WTC11 (cell line): ENCODE measurements around the gene NFATC2IP. TPM values are rescaled to one million over a fixed set of nuclear protein-coding genes. Genes with fewer than 3 reads are reported as not detected.

Experiments
- ATAC-seq: fragments of 200-7000 bp; cut with Tn5 transposase; 2 replicates; pipeline ENCODE4 v1.10.0; 2021; ENCODE audit warnings: mild to moderate bottlenecking, moderate library complexity
- CTCF ChIA-PET: fragments of 300-600 bp; sonication (Branson Sonifier 250); formaldehyde crosslinking; loops from one replicate; lab custom pipeline; 2021; ENCODE audit warnings: antibody characterized with exemption; lab: Charles Lee
- POLR2A ChIA-PET: fragments of 350-600 bp; sonication (Branson Sonifier 250); formaldehyde crosslinking; loops from one replicate; lab custom pipeline; 2021; ENCODE audit warnings: antibody characterized with exemption; lab: Charles Lee
- DNase-seq: peaks from one replicate; pipeline ENCODE4 v3.0.0; 2021; ENCODE audit warnings: low spot score
- H3K27ac Mint-ChIP-seq: 2 replicates; pipeline ENCODE4 v1.8.0; 2021; ENCODE audit warnings: mixed read lengths
- H3K27me3 Mint-ChIP-seq: 2 replicates; pipeline ENCODE4 v1.8.0; 2021; ENCODE audit warnings: low read depth, mild to moderate bottlenecking, moderate library complexity, mixed read lengths
- H3K36me3 Mint-ChIP-seq: 2 replicates; pipeline ENCODE4 v1.8.0; 2021; ENCODE audit warnings: mixed read lengths
- H3K4me1 Mint-ChIP-seq: 2 replicates; pipeline ENCODE4 v1.8.0; 2022; ENCODE audit warnings: mixed read lengths
- H3K4me3 Mint-ChIP-seq: 2 replicates; pipeline ENCODE4 v1.8.0; 2021; ENCODE audit warnings: mild to moderate bottlenecking, moderate library complexity, mixed read lengths
- H3K9me3 Mint-ChIP-seq: 2 replicates; pipeline ENCODE4 v1.8.0; 2021; ENCODE audit warnings: mixed read lengths
- AFF4 ChIP-seq: sonication (generic); formaldehyde crosslinking; IDR thresholded peaks from 2 replicates; pipeline ENCODE4 v1.8.1; 2023; ENCODE audit warnings: mild to moderate bottlenecking, missing genetic modification reagents, borderline replicate concordance
- ATF2 ChIP-seq: sonication (generic); formaldehyde crosslinking; IDR thresholded peaks from 2 replicates; pipeline ENCODE4 v1.8.1; 2022; ENCODE audit warnings: low read depth, missing genetic modification reagents, borderline replicate concordance
- ATF3 ChIP-seq: sonication (generic); formaldehyde crosslinking; conservative IDR thresholded peaks from 2 replicates; pipeline ENCODE4 v1.8.1; 2022; ENCODE audit warnings: mild to moderate bottlenecking, missing genetic modification reagents
- CBFB ChIP-seq: sonication (generic); formaldehyde crosslinking; IDR thresholded peaks from 2 replicates; pipeline ENCODE4 v1.8.1; 2022; ENCODE audit warnings: mild to moderate bottlenecking, low read depth, missing genetic modification reagents
- CREB1 ChIP-seq: sonication (generic); formaldehyde crosslinking; IDR thresholded peaks from 2 replicates; pipeline ENCODE4 v1.8.0; 2023; ENCODE audit warnings: mild to moderate bottlenecking, missing genetic modification reagents
- CREM ChIP-seq: sonication (generic); formaldehyde crosslinking; IDR thresholded peaks from 2 replicates; pipeline ENCODE4 v1.8.1; 2022; ENCODE audit warnings: mild to moderate bottlenecking, missing genetic modification reagents, moderate library complexity
- GTF2I ChIP-seq: fragments of 250-450 bp; sonication (Bioruptor Pico); conservative IDR thresholded peaks from 2 replicates; pipeline ENCODE4 v1.4.0; 2021; ENCODE audit warnings: mild to moderate bottlenecking
- IRF2 ChIP-seq: sonication (generic); formaldehyde crosslinking; IDR thresholded peaks from 2 replicates; pipeline ENCODE4 v1.8.0; 2022; ENCODE audit warnings: low read depth, missing genetic modification reagents, borderline replicate concordance
- MAX ChIP-seq: sonication (generic); formaldehyde crosslinking; IDR thresholded peaks from 2 replicates; pipeline ENCODE4 v1.8.0; 2022; ENCODE audit warnings: mild to moderate bottlenecking, missing genetic modification reagents
- MXD4 ChIP-seq: fragments of 250-450 bp; sonication (Bioruptor Pico); IDR thresholded peaks from 2 replicates; pipeline ENCODE4 v1.8.0; 2021; ENCODE audit warnings: mild to moderate bottlenecking, moderate library complexity, borderline replicate concordance
- NFE2L1 ChIP-seq: sonication (generic); formaldehyde crosslinking; IDR thresholded peaks from 2 replicates; pipeline ENCODE4 v1.8.1; 2023; ENCODE audit warnings: missing genetic modification reagents
- NR1H2 ChIP-seq: sonication (generic); formaldehyde crosslinking; IDR thresholded peaks from 2 replicates; pipeline ENCODE4 v1.9.0; 2021; ENCODE audit warnings: mild to moderate bottlenecking, moderate library complexity, missing genetic modification reagents
- NR2C2 ChIP-seq: sonication (generic); formaldehyde crosslinking; IDR thresholded peaks from 2 replicates; pipeline ENCODE4 v1.8.0; 2022; ENCODE audit warnings: mild to moderate bottlenecking, missing genetic modification reagents
- PREB ChIP-seq: sonication (generic); formaldehyde crosslinking; IDR thresholded peaks from 2 replicates; pipeline ENCODE4 v1.8.1; 2022; ENCODE audit warnings: mild to moderate bottlenecking, missing genetic modification reagents, moderate library complexity, borderline replicate concordance
- SMAD4 ChIP-seq: sonication (generic); formaldehyde crosslinking; IDR thresholded peaks from 2 replicates; pipeline ENCODE4 v1.8.0; 2022; ENCODE audit warnings: mild to moderate bottlenecking, missing genetic modification reagents
- TEAD1 ChIP-seq: sonication (generic); formaldehyde crosslinking; IDR thresholded peaks from 2 replicates; pipeline ENCODE4 v1.8.0; 2022; ENCODE audit warnings: mild to moderate bottlenecking, missing genetic modification reagents
- TEAD4 ChIP-seq: sonication (generic); formaldehyde crosslinking; IDR thresholded peaks from 2 replicates; pipeline ENCODE4 v1.8.0; 2022; ENCODE audit warnings: mild to moderate bottlenecking, missing genetic modification reagents
- TP53 ChIP-seq: sonication (generic); formaldehyde crosslinking; IDR thresholded peaks from 2 replicates; pipeline ENCODE4 v1.8.1; 2023; ENCODE audit warnings: mild to moderate bottlenecking, missing genetic modification reagents
- ZBTB43 ChIP-seq: sonication (generic); formaldehyde crosslinking; IDR thresholded peaks from 2 replicates; pipeline ENCODE4 v1.8.1; 2023; ENCODE audit warnings: mild to moderate bottlenecking, missing genetic modification reagents
- ZNF121 ChIP-seq: sonication (generic); formaldehyde crosslinking; IDR thresholded peaks from 2 replicates; pipeline ENCODE4 v1.8.0; 2023; ENCODE audit warnings: missing genetic modification reagents
- ZNF219 ChIP-seq: sonication (generic); formaldehyde crosslinking; IDR thresholded peaks from 2 replicates; pipeline ENCODE4 v1.8.0; 2023; ENCODE audit warnings: missing genetic modification reagents, mild to moderate bottlenecking, borderline replicate concordance
- ZNF317 ChIP-seq: sonication (generic); formaldehyde crosslinking; IDR thresholded peaks from 2 replicates; pipeline ENCODE4 v1.8.1; 2023; ENCODE audit warnings: low read depth, mild to moderate bottlenecking, moderate library complexity, missing genetic modification reagents, borderline replicate concordance
- ZNF396 ChIP-seq: fragments of 250-450 bp; sonication (Bioruptor Pico); IDR thresholded peaks from 2 replicates; pipeline ENCODE4 v1.8.0; 2021; ENCODE audit warnings: mild to moderate bottlenecking, moderate library complexity, borderline replicate concordance
- total RNA-seq: library from RNA; stranded (reverse); gene quantifications from 3 replicates; pipeline ENCODE4 v1.2.3, GENCODE V29; 2021
- TF ChIP-seq, protein P1 (sequence below): sonication (generic); formaldehyde crosslinking; IDR thresholded peaks from 2 replicates; pipeline ENCODE4 v1.8.1; 2022; ENCODE audit warnings: missing genetic modification reagents, borderline replicate concordance
- TF ChIP-seq, protein P2 (sequence below): sonication (generic); formaldehyde crosslinking; IDR thresholded peaks from 2 replicates; pipeline ENCODE4 v1.8.1; 2023; ENCODE audit warnings: mild to moderate bottlenecking, missing genetic modification reagents, moderate library complexity
- TF ChIP-seq, protein P3 (sequence below): sonication (generic); formaldehyde crosslinking; IDR thresholded peaks from 2 replicates; pipeline ENCODE4 v1.8.1; 2023; ENCODE audit warnings: mild to moderate bottlenecking, moderate library complexity, missing genetic modification reagents

The NFATC2IP gene
- total RNA-seq, 1 experiment from 2014 or later, result 66.6 TPM

DNA sequence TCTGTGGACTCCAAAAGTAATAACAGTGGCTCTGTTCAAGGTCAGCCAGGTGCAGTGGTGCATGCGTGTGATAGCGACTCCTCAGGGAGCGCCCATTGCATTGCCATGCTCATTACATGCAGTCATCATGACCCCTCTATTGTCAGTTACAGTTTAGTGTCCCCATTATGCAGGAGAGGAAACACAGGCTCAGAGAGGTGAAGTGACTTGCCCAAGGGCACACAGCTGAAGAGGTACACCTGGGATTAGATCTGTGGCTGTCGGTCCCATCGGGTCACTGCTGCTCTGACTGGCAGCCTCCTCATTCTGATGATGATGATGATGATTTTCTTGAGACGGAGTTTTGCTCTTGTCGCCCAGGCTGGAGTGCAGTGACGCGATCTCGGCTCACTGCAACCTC, 41.8 kb downstream of the NFATC2IP start (continued):
- no peak for TF ChIP-seq AFF4 (CRISPR knock-in tag)
- TF ChIP-seq TEAD1 (CRISPR knock-in tag), result no peak
- TF ChIP-seq, protein P1, sequence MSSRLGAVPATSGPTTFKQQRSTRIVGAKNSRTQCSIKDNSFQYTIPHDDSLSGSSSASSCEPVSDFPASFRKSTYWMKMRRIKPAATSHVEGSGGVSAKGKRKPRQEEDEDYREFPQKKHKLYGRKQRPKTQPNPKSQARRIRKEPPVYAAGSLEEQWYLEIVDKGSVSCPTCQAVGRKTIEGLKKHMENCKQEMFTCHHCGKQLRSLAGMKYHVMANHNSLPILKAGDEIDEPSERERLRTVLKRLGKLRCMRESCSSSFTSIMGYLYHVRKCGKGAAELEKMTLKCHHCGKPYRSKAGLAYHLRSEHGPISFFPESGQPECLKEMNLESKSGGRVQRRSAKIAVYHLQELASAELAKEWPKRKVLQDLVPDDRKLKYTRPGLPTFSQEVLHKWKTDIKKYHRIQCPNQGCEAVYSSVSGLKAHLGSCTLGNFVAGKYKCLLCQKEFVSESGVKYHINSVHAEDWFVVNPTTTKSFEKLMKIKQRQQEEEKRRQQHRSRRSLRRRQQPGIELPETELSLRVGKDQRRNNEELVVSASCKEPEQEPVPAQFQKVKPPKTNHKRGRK (CRISPR knock-in tag), result no peak
- TF ChIP-seq NFE2L1, result no peak
- TF ChIP-seq NR1H2 (CRISPR knock-in tag), result no peak
- no peak for TF ChIP-seq MAX
- TF ChIP-seq NR2C2, result no peak
- no peak for TF ChIP-seq SMAD4 (CRISPR knock-in tag)
- no peak for TF ChIP-seq CREB1
- TF ChIP-seq ZBTB43, result no peak
- TF ChIP-seq MXD4 (CRISPR knock-in tag), result no peak
- TF ChIP-seq ZNF396, result no peak
- TF ChIP-seq ZNF317 (CRISPR knock-in tag), result no peak
- TF ChIP-seq IRF2 (CRISPR knock-in tag), result no peak
- no peak for TF ChIP-seq ZNF121

- Mint-ChIP-seq H3K9me3 (no peaks in the 10 kb centered on the region), H3K27me3 (peaks cover 12% of the 10 kb centered on the region; the same call in 1 of the 2 replicates), H3K36me3 (no peaks in the 10 kb centered on the region), H3K27ac (no peak overlapping the region), H3K4me1 (no peaks in the 10 kb centered on the region), H3K4me3 (no peak overlapping the region)
- ATAC-seq (no peak), DNase-seq (no peak)
- POLR2A ChIA-PET, result no interaction called here
- CTCF ChIA-PET, result interaction anchor here (1.8 kb wide), 1 partner anchor 21 kb away, joined by 8 read pairs; no protein-coding TSS in a partner anchor
- TF ChIP-seq ZNF219, result no peak
- no peak for TF ChIP-seq SMAD4 (CRISPR knock-in tag)
- TF ChIP-seq ATF3 (CRISPR knock-in tag), result no peak
- no peak for TF ChIP-seq TP53
- TF ChIP-seq, protein P2, sequence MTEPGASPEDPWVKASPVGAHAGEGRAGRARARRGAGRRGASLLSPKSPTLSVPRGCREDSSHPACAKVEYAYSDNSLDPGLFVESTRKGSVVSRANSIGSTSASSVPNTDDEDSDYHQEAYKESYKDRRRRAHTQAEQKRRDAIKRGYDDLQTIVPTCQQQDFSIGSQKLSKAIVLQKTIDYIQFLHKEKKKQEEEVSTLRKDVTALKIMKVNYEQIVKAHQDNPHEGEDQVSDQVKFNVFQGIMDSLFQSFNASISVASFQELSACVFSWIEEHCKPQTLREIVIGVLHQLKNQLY (CRISPR knock-in tag), result no peak
- no peak for TF ChIP-seq MXD4 (CRISPR knock-in tag)
- TF ChIP-seq CBFB (CRISPR knock-in tag), result no peak
- TF ChIP-seq, protein P3, sequence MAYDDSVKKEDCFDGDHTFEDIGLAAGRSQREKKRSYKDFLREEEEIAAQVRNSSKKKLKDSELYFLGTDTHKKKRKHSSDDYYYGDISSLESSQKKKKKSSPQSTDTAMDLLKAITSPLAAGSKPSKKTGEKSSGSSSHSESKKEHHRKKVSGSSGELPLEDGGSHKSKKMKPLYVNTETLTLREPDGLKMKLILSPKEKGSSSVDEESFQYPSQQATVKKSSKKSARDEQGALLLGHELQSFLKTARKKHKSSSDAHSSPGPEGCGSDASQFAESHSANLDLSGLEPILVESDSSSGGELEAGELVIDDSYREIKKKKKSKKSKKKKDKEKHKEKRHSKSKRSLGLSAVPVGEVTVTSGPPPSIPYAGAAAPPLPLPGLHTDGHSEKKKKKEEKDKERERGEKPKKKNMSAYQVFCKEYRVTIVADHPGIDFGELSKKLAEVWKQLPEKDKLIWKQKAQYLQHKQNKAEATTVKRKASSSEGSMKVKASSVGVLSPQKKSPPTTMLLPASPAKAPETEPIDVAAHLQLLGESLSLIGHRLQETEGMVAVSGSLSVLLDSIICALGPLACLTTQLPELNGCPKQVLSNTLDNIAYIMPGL, result no peak
- TF ChIP-seq TEAD1 (CRISPR knock-in tag), result no peak
- TF ChIP-seq CREM (CRISPR knock-in tag), result no peak
- no peak for TF ChIP-seq ATF2 (CRISPR knock-in tag)
- no peak for TF ChIP-seq PREB (CRISPR knock-in tag)
- no peak for TF ChIP-seq GTF2I (CRISPR knock-in tag)
- TF ChIP-seq IRF2 (CRISPR knock-in tag), result no peak
- no peak for TF ChIP-seq TEAD4 (CRISPR knock-in tag)
These were observed 48.1 kb downstream of the NFATC2IP start for GRCh38 chr16:28998837-28999236.
